ENCODE results near the gene ADCK1.

Gene ADCK1

GRCh38 chr14:77892890-77893484, 93.1 kb downstream of the ADCK1 start:
- no peak for DNase-seq (ENCODE audit: low read depth)
- no peak for TF ChIP-seq CTCF (IDR thresholded peaks at IDR 0.05; ENCODE audit: insufficient read depth, low read depth, low read length, missing control alignments)
- H3K4me3 ChIP-seq (ENCODE audit: low read depth, low read length) = no peak overlapping the region

- H3K4me3 ChIP-seq (ENCODE audit: low read depth, low read length) = no peak overlapping the region
- TF ChIP-seq CTCF (IDR thresholded peaks at IDR 0.05; ENCODE audit: insufficient read depth, low read depth, low read length, missing control alignments) = no peak
- no peak for DNase-seq (ENCODE audit: low read depth)
Observed at GRCh38 chr14:77897374-77897773, 97.5 kb downstream of the ADCK1 start.

- no peak for DNase-seq (ENCODE audit: low read depth)
- no peak for TF ChIP-seq CTCF (IDR thresholded peaks at IDR 0.05; ENCODE audit: insufficient read depth, low read depth, low read length, missing control alignments)
- no peak overlapping the region for H3K4me3 ChIP-seq (ENCODE audit: low read depth, low read length)
Observed at GRCh38 chr14:77902811-77903210, 102.9 kb downstream of the ADCK1 start.

- no peak for DNase-seq (ENCODE audit: low read depth)
- no peak for TF ChIP-seq CTCF (IDR thresholded peaks at IDR 0.05; ENCODE audit: insufficient read depth, low read depth, low read length, missing control alignments)
- H3K4me3 ChIP-seq (ENCODE audit: low read depth, low read length) = no peak overlapping the region
Observed at GRCh38 chr14:77903221-77903620, 103.3 kb downstream of the ADCK1 start.

GRCh38 chr14:77903937-77904617, 104.2 kb downstream of the ADCK1 start:
- no peak overlapping the region for H3K4me3 ChIP-seq (ENCODE audit: low read depth, low read length)
- DNase-seq (ENCODE audit: low read depth) = no peak
- no peak for TF ChIP-seq CTCF (IDR thresholded peaks at IDR 0.05; ENCODE audit: insufficient read depth, low read depth, low read length, missing control alignments)

GRCh38 chr14:77906446-77906845, 106.5 kb downstream of the ADCK1 start:
- H3K4me3 ChIP-seq (ENCODE audit: low read depth, low read length) = no peak overlapping the region
- no peak for TF ChIP-seq CTCF (IDR thresholded peaks at IDR 0.05; ENCODE audit: insufficient read depth, low read depth, low read length, missing control alignments)
- DNase-seq (ENCODE audit: low read depth) = no peak

- TF ChIP-seq CTCF (IDR thresholded peaks at IDR 0.05; ENCODE audit: insufficient read depth, low read depth, low read length, missing control alignments) = no peak
- DNase-seq (ENCODE audit: low read depth) = no peak
- H3K4me3 ChIP-seq (ENCODE audit: low read depth, low read length) = no peak overlapping the region
Observed at GRCh38 chr14:77908847-77909246, 108.9 kb downstream of the ADCK1 start.

Measured in GM12865 (cell line).